ENCODE results near the gene XIST. TPM values are rescaled to one million over a fixed set of nuclear protein-coding genes. Genes with fewer than 3 reads are reported as not detected.

XIST gene
- total and polyA plus RNA-seq, 11 donors = 0.01 to 138 (median 0.46) TPM

GRCh38 chrX:73851014-73852009 lies 1.2 kb downstream of the XIST start:
- no peak for TF ChIP-seq CTCF (IDR thresholded peaks at IDR 0.05)
- TF ChIP-seq POLR2A (IDR thresholded peaks at IDR 0.05) = no peak
- DNase-seq = peak in 2 of 5 donors; percentile 91 to 92
- Histone ChIP-seq H3K4me3 (peak overlapping the region in 5 of 12 donors; percentile 35 to 78 (median 57)), H3K27ac (peak overlapping the region in 5 of 12 donors; percentile 73 to 90 (median 82)), H3K36me3 (peaks cover 0 to 1% (median 0%) of the 10 kb centered on the region in 9 donors), H3K9me3 (no peaks in the 10 kb centered on the region), H3K27me3 (no peaks in the 10 kb centered on the region), H3K4me1 (peaks cover 0 to 24% (median 0%) of the 10 kb centered on the region in 12 donors)
- intact Hi-C loops (cut with DNase I) = loop anchor here in 7 of 10 donors (2.0 to 10.0 kb wide), 8 partner anchors 93 to 1753 kb away; no protein-coding TSS in a partner anchor
- 51 to 98% (median 74%) methylated on average over 33 of the region's 33 CpGs for WGBS, 4 donors
- peak in 2 of 4 donors; percentile 91 to 95 for ATAC-seq

GRCh38 chrX:73850124-73851013 lies 2.1 kb downstream of the XIST start:
- WGBS, 4 donors = 27 to 58% (median 44%) methylated on average over 5 of the region's 5 CpGs
- peak overlapping the region in 3 of 12 donors; percentile 42 to 78 (median 73) for H3K4me3 ChIP-seq
- no peaks in the 10 kb centered on the region for H3K9me3 ChIP-seq
- no peak for TF ChIP-seq POLR2A (IDR thresholded peaks at IDR 0.05)
- TF ChIP-seq CTCF (IDR thresholded peaks at IDR 0.05) = peak in 2 of 12 donors; percentile 8 to 16
- no peaks in the 10 kb centered on the region for H3K27me3 ChIP-seq
- H3K27ac ChIP-seq = peak overlapping the region in 2 of 12 donors; percentile 65 to 80
- DNase-seq = peak in 1 of 5 donors; percentile 46
- peaks cover 0 to 11% (median 0%) of the 10 kb centered on the region in 9 donors for H3K36me3 ChIP-seq
- H3K4me1 ChIP-seq = peaks cover 0 to 32% (median 0%) of the 10 kb centered on the region in 12 donors
- intact Hi-C loops (cut with DNase I) = loop anchor here in 7 of 10 donors (5.0 to 10.0 kb wide), 7 partner anchors 94 to 1754 kb away; no protein-coding TSS in a partner anchor
- ATAC-seq = peak in 1 of 4 donors; percentile 1

DNA sequence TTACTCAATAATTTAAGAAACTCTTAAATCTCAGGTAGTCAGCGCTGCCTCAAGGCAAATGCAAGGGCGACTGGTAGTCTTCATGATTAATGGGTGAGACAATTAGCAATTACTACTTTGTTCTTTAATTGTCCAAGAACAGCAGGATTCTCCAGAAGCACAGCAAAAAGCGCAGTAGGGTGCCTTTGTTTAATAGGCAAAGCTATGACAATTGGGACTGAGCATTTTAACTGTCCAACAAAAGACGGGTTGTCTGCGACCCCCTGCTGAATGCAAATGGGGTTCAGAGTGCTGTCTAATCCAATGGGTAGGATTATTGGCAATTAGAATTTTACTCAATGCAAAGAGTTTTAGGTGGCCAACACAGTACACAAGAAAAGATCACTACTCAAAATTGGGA lies 3.4 kb downstream of the XIST start:
- intact Hi-C loops (cut with DNase I) = no loop called here
- Histone ChIP-seq H3K27me3 (no peaks in the 10 kb centered on the region), H3K27ac (no peak overlapping the region), H3K9me3 (no peaks in the 10 kb centered on the region), H3K36me3 (peaks cover 0 to 12% (median 0%) of the 10 kb centered on the region in 9 donors), H3K4me1 (peaks cover 0 to 44% (median 0%) of the 10 kb centered on the region in 12 donors), H3K4me3 (peak overlapping the region in 3 of 12 donors; percentile 42 to 73 (median 49))
- ATAC-seq = no peak
- no peak for DNase-seq
- no peak for TF ChIP-seq POLR2A (IDR thresholded peaks at IDR 0.05)
- TF ChIP-seq CTCF (IDR thresholded peaks at IDR 0.05) = no peak
- WGBS, 4 donors = 50 to 91% (median 72%) methylated on average over 5 of the region's 5 CpGs
